Nucleus accumbens (tissue), 56 donors: ENCODE results near the gene HIC2.
"Not testable (repeated sequence)": the region's sequence is repeated elsewhere in the genome, so short reads cannot be mapped to it uniquely, and the experiment has no call there.

Experiments
- DNase-seq, 56 donors: peaks; one replicate each; lab custom pipeline; 2025; lab: John Stamatoyannopoulos, UW

HIC2 gene

GRCh38 chr22:21434378-21435233 lies 17.4 kb downstream of the HIC2 start:
- DNase-seq, result not testable (repeated sequence)

DNA sequence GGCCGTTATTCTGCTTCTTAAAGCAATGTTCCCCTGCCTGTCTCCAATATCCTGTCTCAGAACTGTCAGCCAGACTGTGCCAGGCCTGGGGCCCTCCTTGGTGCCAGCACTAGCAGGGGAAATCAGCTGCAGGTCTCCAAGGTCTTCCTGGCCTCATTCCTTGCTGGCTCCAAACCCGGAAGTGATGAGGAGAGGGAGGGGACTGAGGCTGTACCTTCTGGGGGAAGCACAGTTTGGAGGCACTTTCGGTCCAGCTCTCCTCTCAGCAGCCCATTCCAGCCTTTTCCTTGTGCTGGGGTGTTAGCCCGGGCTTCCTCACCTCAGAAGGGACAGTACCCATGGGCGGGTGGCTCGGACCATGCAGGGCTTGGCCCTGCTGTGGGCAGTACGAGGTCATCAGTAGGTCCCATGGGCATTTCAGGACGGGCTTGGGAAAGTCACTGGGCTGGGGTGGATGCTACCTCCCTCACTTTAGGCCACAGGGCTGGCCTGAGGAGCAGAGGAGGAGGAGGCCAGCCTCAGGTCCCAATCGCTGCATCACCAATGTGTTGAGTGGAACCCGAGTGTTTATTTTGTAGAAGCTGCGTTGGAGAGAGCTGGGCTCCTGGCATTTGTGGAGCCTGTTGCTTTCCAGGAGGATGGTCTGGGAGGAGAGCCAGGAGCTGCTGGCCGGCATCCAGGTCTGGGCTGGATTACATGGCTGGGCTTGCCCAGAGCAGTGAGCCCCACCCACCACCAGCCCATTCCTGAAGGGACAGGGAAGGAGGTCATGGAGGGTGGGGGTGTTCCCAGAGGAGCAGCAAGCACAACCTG lies 19.0 kb downstream of the HIC2 start:
- not testable (repeated sequence) for DNase-seq

GRCh38 chr22:21438013-21438412 lies 20.8 kb downstream of the HIC2 start:
- DNase-seq, result not testable (repeated sequence)

DNA sequence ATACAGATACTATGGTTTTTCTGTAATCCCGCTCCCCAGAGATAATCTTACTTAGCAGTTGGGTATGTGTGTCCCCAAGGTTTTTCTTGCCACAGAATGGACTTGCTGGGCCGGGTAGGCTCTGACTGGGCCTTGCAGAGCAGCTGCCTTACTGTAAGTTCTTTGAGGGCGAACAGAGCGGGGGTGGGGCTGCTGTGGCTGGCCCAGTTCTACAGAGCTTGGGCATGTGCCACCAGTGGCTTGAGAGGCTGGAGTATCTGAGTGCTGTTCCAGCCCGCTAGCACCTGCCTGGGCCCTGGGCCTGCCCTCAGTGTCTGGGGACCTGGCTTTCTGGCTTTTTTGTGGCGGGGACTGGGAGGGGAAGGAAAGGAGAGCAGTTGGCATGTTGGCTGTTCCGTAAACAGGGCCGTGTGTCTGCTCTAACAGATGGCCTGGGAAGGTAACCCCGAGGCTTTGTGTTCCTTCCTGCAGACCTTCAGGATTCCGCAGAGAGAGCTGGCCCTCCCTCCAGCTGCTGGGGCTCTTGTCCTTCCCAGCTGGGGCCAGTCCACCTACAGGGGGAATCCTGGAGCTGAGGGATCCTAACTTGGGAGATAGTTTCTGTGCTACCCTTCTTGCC lies 23.0 kb downstream of the HIC2 start:
- DNase-seq, result not testable (repeated sequence)

DNA sequence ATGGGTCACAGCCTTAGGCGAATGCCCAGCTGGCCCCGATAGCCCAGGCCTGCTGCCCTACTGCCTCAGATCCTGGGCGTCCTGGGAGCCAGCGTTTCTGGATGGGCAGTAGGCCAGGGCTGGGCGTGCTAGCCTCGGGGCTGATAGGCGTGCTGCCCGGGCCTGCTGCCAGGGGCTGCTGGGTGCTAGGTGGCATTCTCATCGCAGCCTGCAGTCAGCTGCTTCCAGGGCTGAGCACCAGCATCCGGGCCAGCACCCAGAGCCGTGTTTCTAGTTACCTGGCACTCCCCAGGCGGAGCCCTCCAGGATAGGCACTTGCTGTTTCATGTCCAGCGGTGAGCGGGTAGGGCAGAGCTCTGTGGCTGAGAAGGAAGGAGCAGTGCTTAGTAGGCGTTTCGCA lies 23.5 kb downstream of the HIC2 start:
- not testable (repeated sequence) for DNase-seq

GRCh38 chr22:21441170-21441569 lies 24.0 kb downstream of the HIC2 start:
- not testable (repeated sequence) for DNase-seq

- not testable (repeated sequence) for DNase-seq
Measured at GRCh38 chr22:21442123-21442522, 25.0 kb downstream of the HIC2 start.

DNA sequence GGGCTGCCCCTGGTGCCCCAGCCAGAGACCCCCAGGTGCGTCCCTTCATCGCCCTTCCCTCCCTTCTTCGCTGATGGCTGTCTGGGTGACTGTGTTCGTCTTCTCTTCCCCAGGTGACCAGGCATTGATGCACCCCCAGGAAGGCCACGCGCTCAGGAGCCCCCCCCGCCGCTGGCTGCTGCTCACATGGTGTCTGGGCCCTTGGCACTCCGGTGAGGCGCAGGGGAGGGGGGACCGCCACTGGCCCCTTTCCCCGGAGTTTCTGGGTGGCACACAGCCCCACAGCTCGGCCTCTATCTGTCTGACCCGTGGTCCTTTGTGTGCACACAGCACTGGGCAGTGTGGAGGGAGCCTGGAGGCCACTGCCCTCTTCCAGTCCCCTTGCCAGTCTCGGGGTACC lies 25.5 kb downstream of the HIC2 start:
- DNase-seq, result not testable (repeated sequence)

DNA sequence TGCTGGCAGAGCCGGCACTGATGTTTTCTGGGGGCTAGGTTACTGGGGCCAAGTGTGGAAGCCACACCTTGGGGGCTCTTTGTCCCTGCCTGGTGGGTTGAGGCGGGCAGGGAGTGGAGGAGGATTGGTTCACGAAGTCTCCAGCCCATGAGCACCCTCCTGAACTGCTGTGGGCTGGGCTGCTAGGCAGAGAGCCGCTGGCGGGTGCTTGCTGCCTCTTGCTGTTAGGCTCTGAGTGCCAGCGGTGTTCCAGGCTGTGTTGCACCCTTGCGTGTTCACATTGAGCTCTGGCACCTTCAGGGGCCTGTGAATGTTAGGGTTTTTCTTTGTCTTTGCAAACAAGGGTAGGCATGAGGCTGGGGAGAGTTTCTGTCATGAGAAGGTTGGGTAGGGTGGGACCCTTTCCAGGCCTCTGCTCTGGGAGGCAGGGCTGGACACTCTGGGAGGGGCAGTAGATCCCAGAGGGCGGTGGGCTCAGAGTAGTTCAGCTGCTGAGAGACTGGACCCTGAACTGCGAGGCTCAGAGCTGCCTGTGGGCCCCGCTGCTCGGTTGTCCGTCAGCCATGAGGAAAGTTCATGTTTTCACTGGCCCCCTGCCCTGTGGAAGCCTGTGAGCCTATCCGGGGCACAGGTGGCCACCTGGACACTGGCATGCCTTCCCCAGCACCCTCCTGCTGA lies 26.0 kb downstream of the HIC2 start:
- no peak for DNase-seq

GRCh38 chr22:21443735-21444421 lies 26.7 kb downstream of the HIC2 start:
- no peak for DNase-seq

- DNase-seq, result no peak
Measured at GRCh38 chr22:21444701-21445436, 27.7 kb downstream of the HIC2 start.

DNA sequence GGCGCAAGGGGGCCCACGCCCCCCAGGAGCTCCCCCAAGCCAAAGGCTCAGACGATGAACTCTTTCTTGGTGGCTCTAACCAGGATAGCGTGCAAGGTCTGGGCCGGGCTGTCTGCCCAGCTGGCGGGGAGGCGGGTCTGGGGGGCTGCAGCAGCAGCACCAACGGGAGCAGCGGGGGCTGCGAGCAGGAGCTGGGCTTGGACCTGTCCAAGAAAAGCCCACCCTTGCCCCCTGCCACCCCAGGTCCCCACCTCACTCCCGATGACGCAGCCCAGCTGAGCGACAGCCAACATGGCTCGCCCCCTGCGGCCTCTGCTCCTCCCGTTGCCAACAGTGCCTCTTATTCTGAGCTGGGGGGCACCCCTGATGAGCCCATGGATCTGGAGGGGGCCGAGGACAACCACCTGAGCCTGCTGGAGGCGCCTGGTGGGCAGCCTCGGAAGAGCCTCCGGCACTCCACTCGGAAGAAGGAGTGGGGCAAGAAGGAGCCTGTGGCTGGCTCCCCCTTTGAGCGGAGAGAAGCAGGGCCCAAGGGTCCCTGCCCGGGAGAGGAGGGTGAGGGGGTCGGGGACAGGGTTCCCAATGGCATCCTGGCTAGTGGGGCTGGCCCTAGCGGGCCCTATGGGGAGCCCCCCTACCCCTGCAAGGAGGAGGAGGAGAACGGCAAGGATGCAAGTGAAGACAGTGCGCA lies 28.4 kb downstream of the HIC2 start:
- no peak for DNase-seq

GRCh38 chr22:21446128-21446826 lies 29.1 kb downstream of the HIC2 start:
- DNase-seq, result no peak

DNA sequence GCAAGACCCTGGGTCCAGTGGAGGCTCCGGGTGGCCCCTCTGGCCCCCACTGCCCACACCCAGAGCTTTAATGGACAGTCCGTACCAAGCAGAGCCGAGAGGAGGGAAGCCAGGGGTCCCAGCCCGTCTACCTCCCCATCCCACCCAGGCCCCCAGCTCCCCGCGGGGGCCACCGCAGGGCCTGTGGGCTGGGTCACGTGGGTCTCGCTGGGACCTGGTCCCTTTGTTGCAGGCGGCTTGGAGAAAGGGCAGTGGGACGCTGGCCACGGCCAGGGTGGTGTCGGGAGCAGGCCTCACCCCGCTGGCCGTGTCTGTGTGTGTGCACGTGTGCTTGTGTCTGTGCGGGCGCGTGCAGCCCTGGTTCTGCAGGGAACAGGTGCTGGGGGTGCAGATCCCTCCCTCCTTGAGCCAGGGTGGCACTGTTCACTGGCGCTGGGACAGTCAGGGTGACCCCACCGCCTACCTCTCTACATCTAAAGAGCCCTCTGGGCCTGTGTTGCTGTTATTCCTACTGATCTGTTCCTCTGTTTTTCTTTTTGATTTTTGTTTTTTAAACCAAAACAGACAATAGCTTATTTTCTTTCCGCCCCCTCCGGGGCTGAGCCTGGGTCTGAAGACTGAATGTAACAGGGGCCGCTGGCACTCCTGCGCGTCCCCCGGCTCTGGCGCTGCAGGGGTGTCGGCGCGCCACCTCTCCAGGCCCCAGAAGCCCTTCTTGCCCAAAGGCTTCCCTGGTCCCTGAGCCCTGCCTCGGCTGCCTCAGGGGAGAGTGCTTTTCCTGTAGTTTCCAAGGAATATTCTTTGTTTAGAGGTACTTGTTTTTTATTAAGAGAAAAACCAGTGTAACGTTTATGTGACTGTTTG lies 29.9 kb downstream of the HIC2 start:
- no peak for DNase-seq

DNA sequence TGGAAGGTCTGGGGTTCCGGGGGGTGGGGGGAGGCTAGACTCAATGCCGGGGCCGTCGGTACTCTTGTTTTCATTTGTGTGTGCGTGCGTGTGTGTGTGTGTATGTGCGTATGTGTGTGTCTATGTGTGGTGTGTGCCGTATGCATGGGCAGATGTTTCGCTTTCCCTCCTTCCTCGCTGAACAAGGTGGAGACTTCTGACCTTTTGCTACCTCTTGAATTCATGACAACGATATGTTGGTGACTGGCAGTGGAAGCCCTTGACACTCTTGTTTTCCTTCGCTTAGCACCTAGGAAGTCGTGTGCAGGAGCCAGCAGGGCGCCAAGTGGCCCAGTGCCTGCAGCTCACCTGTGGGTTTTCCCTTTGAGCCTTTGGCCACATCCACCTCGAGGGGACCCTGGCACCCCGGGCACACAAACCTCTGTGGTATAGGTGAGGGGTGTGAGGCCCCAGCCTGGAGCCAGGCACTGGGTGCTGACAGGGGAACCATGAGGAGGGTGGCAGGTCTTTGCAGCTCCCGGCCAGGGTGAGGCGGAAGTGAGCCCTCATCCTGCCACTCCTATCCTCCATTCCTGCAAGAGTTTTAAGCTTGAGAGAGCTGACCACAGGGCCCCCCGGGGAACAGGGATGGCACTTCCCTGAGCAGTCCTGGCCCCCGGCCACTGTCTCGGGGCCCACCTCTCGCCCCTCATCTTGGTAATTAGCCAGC lies 30.7 kb downstream of the HIC2 start:
- DNase-seq, result no peak

- no peak for DNase-seq
Measured at GRCh38 chr22:21448627-21449416, 31.7 kb downstream of the HIC2 start.
